GM13977 (cell line): ENCODE results near the gene MAP1LC3C.

Source experiments
- DNase-seq: peaks from one replicate; pipeline ENCODE4 v3.0.0; 2012; ENCODE audit warnings: low spot score
- in situ Hi-C: fragments of 300-500 bp; cut with MboI; formaldehyde crosslinking; loops from one replicate; pipeline ENCODE4 v1.12.0; 2022; ENCODE audit warnings: low sequenced_read_pairs, low pct_unique_long_range_greater_than_20kb, mixed read lengths, inconsistent platforms; ENCODE audit not compliant: unreplicated experiment
- TF ChIP-seq, protein P1 (sequence below): IDR thresholded peaks from 2 replicates; pipeline ENCODE4 v1.5.1; 2012; ENCODE audit warnings: mild to moderate bottlenecking, control low read depth; ENCODE audit not compliant: insufficient read depth; ENCODE audit errors: extremely low read depth, missing control alignments

MAP1LC3C gene

DNA sequence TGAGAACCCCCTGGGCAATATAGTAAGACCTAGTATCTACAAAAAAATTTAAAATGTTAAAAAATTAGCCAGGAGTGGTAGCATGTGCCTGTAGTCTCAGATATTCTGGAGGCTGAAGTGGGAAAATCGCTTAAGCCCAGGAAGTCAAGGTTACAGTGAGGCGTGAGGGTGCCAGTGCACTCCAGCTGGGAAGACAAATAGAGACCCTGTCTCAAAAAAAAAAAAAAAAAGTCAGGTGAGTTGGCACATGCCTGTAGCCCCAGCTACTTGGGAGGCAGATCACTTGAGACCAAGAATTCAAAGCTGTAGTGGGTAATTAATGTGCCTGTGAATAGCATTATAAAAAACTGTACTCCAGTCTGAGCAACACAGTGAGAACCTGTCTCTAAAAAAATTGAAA, 36.7 kb downstream of the MAP1LC3C start:
- DNase-seq: no peak
- TF ChIP-seq, protein P1, sequence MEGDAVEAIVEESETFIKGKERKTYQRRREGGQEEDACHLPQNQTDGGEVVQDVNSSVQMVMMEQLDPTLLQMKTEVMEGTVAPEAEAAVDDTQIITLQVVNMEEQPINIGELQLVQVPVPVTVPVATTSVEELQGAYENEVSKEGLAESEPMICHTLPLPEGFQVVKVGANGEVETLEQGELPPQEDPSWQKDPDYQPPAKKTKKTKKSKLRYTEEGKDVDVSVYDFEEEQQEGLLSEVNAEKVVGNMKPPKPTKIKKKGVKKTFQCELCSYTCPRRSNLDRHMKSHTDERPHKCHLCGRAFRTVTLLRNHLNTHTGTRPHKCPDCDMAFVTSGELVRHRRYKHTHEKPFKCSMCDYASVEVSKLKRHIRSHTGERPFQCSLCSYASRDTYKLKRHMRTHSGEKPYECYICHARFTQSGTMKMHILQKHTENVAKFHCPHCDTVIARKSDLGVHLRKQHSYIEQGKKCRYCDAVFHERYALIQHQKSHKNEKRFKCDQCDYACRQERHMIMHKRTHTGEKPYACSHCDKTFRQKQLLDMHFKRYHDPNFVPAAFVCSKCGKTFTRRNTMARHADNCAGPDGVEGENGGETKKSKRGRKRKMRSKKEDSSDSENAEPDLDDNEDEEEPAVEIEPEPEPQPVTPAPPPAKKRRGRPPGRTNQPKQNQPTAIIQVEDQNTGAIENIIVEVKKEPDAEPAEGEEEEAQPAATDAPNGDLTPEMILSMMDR: no peak
- in situ Hi-C loops: no loop called here

DNA sequence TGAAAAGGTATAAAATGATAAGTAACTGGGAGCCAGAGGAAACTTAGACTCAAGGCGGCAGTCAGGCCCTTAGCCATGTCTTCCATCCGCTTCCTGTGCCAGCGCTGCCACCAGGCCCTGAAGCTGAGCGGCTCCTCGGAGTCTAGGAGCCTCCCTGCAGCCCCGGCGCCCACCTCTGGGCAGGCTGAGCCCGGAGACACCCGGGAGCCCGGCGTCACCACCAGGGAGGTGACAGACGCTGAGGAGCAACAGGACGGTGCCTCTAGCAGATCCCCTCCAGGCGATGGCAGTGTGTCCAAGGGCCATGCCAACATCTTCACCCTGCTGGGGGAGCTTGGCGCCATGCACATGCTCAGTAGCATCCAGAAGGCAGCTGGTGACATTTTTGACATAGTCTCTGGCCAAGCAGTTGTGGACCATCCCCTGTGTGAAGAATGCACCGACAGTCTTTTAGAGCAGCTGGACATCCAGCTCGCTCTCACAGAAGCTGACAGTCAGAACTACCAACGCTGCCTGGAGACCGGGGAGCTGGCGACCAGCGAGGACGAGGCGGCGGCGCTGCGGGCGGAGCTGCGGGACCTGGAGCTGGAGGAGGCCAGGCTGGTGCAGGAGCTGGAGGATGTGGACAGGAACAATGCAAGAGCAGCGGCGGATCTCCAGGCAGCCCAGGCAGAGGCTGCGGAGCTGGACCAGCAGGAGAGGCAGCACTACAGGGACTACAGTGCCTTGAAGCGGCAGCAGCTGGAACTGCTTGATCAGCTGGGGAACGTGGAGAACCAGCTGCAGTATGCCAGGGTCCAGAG, 41.0 kb downstream of the MAP1LC3C start, which contains the start of gene BECN2:
Gene BECN2, plus strand, starts transcription at position 76 of the 803 bp plus-strand sequence. Its CDS starts 0 bp downstream, at position 76.
- in situ Hi-C loops: no loop called here
- TF ChIP-seq, protein P1: no peak

DNA sequence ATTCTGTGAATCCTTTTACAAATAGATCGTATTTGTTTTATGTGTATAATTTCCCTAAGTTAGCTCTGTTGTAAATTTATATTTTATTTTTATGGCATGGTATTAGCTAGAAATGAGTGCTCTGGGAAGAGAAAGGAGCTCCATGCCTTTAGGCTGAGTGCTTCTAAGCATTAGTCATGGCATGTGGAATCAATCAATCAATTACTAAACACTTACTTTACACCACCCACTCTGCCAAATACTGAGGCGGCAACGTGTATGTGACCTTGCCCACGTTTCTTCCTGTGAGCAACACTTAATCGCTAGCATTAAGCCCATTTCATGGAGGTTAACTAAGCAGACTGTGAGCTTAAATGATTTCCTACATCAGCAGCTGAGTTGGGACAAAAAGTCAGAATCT, 48.5 kb downstream of the MAP1LC3C start:
- no peak for DNase-seq
- in situ Hi-C loops: no loop called here
- TF ChIP-seq, protein P1: no peak

More for the DNA sequence above, 41.0 kb downstream of the MAP1LC3C start, which contains the start of gene BECN2:
- DNase-seq: no peak

DNA sequence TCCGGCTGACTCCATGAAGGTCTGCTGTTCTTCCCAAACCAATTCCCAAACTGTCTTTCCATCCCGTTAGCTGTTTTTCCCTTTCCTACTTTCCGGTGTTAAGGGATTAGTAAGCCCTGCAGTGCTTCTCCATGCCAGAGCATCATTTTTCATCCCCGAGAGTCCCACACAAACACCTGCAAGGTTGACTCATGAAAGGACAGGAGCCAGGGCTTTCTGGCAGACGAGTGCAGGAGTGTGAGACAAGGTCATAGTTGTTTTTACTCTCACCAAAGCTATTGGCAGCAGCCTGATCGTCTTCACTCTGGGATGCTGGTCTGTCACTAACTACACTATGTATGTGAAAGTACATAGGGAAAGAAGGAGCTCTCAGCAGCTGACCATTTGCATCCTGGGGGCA, 51.5 kb downstream of the MAP1LC3C start:
- DNase-seq: no peak
- in situ Hi-C loops: no loop called here
- TF ChIP-seq, protein P1: no peak
